Activated naive CD8-positive, alpha-beta T cell (primary cell): ENCODE results near the gene ARF1.

Experiments used
- H3K27ac Mint-ChIP-seq: one replicate; pipeline ENCODE4 v1.8.0; 2021; ENCODE audit warnings: mixed read lengths
- H3K27me3 Mint-ChIP-seq: one replicate; pipeline ENCODE4 v1.8.0; 2021; ENCODE audit warnings: mixed read lengths
- H3K36me3 Mint-ChIP-seq: one replicate; pipeline ENCODE4 v1.8.0; 2021; ENCODE audit warnings: mixed read lengths
- H3K4me1 Mint-ChIP-seq: one replicate; pipeline ENCODE4 v1.8.0; 2021; ENCODE audit warnings: low read depth, mixed read lengths
- H3K4me3 Mint-ChIP-seq: one replicate; pipeline ENCODE4 v1.8.0; 2021; ENCODE audit warnings: mild to moderate bottlenecking, mixed read lengths
- H3K9me3 Mint-ChIP-seq: one replicate; pipeline ENCODE4 v1.8.0; 2021; ENCODE audit warnings: low read depth, mixed read lengths

Gene ARF1

GRCh38 chr1:228045405-228045804 is 37.1 kb upstream of the ARF1 start:
- Mint-ChIP-seq H3K27ac (no peak overlapping the region), H3K4me1 (no peaks in the 10 kb centered on the region), H3K9me3 (no peaks in the 10 kb centered on the region), H3K27me3 (no peaks in the 10 kb centered on the region), H3K4me3 (no peak overlapping the region), H3K36me3 (no peaks in the 10 kb centered on the region)

GRCh38 chr1:228045871-228046270 is 36.6 kb upstream of the ARF1 start:
- no peaks in the 10 kb centered on the region for H3K27me3 Mint-ChIP-seq
- no peaks in the 10 kb centered on the region for H3K4me1 Mint-ChIP-seq
- H3K36me3 Mint-ChIP-seq: no peaks in the 10 kb centered on the region
- H3K27ac Mint-ChIP-seq: no peak overlapping the region
- no peaks in the 10 kb centered on the region for H3K9me3 Mint-ChIP-seq
- H3K4me3 Mint-ChIP-seq: no peak overlapping the region

GRCh38 chr1:228046421-228047182 is 35.9 kb upstream of the ARF1 start:
- no peaks in the 10 kb centered on the region for H3K4me1 Mint-ChIP-seq
- no peak overlapping the region for H3K4me3 Mint-ChIP-seq
- no peaks in the 10 kb centered on the region for H3K36me3 Mint-ChIP-seq
- H3K9me3 Mint-ChIP-seq: no peaks in the 10 kb centered on the region
- H3K27ac Mint-ChIP-seq: no peak overlapping the region
- peaks cover 1% of the 10 kb centered on the region for H3K27me3 Mint-ChIP-seq

DNA sequence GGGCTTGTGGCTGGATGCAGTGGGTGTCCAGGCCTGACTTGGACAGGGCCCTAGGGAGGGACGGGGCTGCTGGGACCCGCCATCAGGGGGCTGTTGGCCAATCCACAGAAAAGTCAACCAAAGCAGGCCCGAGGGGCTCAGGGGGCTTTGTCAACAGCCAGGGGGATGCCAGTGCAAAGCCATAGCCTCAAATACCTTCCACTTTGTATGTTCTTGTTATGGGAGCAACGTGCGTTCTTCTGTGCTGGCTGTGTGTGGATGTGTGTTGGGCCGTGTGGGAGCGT is 35.4 kb upstream of the ARF1 start:
- no peak overlapping the region for H3K27ac Mint-ChIP-seq
- no peak overlapping the region for H3K4me3 Mint-ChIP-seq
- H3K9me3 Mint-ChIP-seq: no peaks in the 10 kb centered on the region
- H3K36me3 Mint-ChIP-seq: no peaks in the 10 kb centered on the region
- peaks cover 4% of the 10 kb centered on the region for H3K27me3 Mint-ChIP-seq
- no peaks in the 10 kb centered on the region for H3K4me1 Mint-ChIP-seq

GRCh38 chr1:228048120-228048519 is 34.4 kb upstream of the ARF1 start:
- Mint-ChIP-seq H3K27me3 (peaks cover 8% of the 10 kb centered on the region), H3K9me3 (no peaks in the 10 kb centered on the region), H3K36me3 (no peaks in the 10 kb centered on the region), H3K27ac (no peak overlapping the region), H3K4me3 (no peak overlapping the region), H3K4me1 (no peaks in the 10 kb centered on the region)

GRCh38 chr1:228048659-228049298 is 33.7 kb upstream of the ARF1 start:
- Mint-ChIP-seq H3K27ac (no peak overlapping the region), H3K4me3 (no peak overlapping the region), H3K4me1 (no peaks in the 10 kb centered on the region), H3K9me3 (no peaks in the 10 kb centered on the region), H3K27me3 (peaks cover 8% of the 10 kb centered on the region), H3K36me3 (no peaks in the 10 kb centered on the region)

GRCh38 chr1:228050571-228051231 is 31.8 kb upstream of the ARF1 start:
- no peak overlapping the region for H3K4me3 Mint-ChIP-seq
- no peaks in the 10 kb centered on the region for H3K36me3 Mint-ChIP-seq
- H3K27ac Mint-ChIP-seq: no peak overlapping the region
- no peaks in the 10 kb centered on the region for H3K9me3 Mint-ChIP-seq
- H3K4me1 Mint-ChIP-seq: no peaks in the 10 kb centered on the region
- H3K27me3 Mint-ChIP-seq: peaks cover 10% of the 10 kb centered on the region

GRCh38 chr1:228058172-228058948 is 24.1 kb upstream of the ARF1 start:
- Mint-ChIP-seq H3K4me1 (peaks cover 9% of the 10 kb centered on the region), H3K4me3 (peak overlapping the region; percentile 33), H3K36me3 (no peaks in the 10 kb centered on the region), H3K9me3 (no peaks in the 10 kb centered on the region), H3K27ac (no peak overlapping the region), H3K27me3 (peaks cover 12% of the 10 kb centered on the region)

DNA sequence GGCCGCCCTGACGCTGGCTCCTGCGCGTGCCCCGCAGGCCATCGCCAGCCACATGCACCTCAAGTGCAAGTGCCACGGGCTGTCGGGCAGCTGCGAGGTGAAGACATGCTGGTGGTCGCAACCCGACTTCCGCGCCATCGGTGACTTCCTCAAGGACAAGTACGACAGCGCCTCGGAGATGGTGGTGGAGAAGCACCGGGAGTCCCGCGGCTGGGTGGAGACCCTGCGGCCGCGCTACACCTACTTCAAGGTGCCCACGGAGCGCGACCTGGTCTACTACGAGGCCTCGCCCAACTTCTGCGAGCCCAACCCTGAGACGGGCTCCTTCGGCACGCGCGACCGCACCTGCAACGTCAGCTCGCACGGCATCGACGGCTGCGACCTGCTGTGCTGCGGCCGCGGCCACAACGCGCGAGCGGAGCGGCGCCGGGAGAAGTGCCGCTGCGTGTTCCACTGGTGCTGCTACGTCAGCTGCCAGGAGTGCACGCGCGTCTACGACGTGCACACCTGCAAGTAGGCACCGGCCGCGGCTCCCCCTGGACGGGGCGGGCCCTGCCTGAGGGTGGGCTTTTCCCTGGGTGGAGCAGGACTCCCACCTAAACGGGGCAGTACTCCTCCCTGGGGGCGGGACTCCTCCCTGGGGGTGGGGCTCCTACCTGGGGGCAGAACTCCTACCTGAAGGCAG is 23.4 kb upstream of the ARF1 start:
- H3K27me3 Mint-ChIP-seq: peaks cover 12% of the 10 kb centered on the region

DNA sequence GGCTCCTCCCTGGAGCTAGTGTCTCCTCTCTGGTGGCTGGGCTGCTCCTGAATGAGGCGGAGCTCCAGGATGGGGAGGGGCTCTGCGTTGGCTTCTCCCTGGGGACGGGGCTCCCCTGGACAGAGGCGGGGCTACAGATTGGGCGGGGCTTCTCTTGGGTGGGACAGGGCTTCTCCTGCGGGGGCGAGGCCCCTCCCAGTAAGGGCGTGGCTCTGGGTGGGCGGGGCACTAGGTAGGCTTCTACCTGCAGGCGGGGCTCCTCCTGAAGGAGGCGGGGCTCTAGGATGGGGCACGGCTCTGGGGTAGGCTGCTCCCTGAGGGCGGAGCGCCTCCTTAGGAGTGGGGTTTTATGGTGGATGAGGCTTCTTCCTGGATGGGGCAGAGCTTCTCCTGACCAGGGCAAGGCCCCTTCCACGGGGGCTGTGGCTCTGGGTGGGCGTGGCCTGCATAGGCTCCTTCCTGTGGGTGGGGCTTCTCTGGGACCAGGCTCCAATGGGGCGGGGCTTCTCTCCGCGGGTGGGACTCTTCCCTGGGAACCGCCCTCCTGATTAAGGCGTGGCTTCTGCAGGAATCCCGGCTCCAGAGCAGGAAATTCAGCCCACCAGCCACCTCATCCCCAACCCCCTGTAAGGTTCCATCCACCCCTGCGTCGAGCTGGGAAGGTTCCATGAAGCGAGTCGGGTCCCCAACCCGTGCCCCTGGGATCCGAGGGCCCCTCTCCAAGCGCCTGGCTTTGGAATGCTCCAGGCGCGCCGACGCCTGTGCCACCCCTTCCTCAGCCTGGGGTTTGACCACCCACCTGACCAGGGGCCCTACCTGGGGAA is 22.7 kb upstream of the ARF1 start:
- peaks cover 9% of the 10 kb centered on the region for H3K4me1 Mint-ChIP-seq
- H3K27me3 Mint-ChIP-seq: peaks cover 11% of the 10 kb centered on the region
- H3K27ac Mint-ChIP-seq: no peak overlapping the region
- H3K36me3 Mint-ChIP-seq: no peaks in the 10 kb centered on the region
- H3K4me3 Mint-ChIP-seq: peak overlapping the region; percentile 54
- H3K9me3 Mint-ChIP-seq: no peaks in the 10 kb centered on the region

More for the DNA sequence above, 23.4 kb upstream of the ARF1 start:
- Mint-ChIP-seq H3K36me3 (no peaks in the 10 kb centered on the region), H3K4me3 (peak overlapping the region; percentile 54), H3K9me3 (no peaks in the 10 kb centered on the region), H3K27ac (no peak overlapping the region), H3K4me1 (peaks cover 9% of the 10 kb centered on the region)

DNA sequence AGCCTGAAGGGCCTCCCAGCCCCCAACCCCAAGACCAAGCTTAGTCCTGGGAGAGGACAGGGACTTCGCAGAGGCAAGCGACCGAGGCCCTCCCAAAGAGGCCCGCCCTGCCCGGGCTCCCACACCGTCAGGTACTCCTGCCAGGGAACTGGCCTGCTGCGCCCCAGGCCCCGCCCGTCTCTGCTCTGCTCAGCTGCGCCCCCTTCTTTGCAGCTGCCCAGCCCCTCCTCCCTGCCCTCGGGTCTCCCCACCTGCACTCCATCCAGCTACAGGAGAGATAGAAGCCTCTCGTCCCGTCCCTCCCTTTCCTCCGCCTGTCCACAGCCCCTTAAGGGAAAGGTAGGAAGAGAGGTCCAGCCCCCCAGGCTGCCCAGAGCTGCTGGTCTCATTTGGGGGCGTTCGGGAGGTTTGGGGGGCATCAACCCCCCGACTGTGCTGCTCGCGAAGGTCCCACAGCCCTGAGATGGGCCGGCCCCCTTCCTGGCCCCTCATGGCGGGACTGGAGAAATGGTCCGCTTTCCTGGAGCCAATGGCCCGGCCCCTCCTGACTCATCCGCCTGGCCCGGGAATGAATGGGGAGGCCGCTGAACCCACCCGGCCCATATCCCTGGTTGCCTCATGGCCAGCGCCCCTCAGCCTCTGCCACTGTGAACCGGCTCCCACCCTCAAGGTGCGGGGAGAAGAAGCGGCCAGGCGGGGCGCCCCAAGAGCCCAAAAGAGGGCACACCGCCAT is 21.9 kb upstream of the ARF1 start:
- no peak overlapping the region for H3K27ac Mint-ChIP-seq
- H3K9me3 Mint-ChIP-seq: no peaks in the 10 kb centered on the region
- H3K36me3 Mint-ChIP-seq: no peaks in the 10 kb centered on the region
- H3K27me3 Mint-ChIP-seq: peaks cover 11% of the 10 kb centered on the region
- peak overlapping the region; percentile 63 for H3K4me3 Mint-ChIP-seq
- peaks cover 9% of the 10 kb centered on the region for H3K4me1 Mint-ChIP-seq

DNA sequence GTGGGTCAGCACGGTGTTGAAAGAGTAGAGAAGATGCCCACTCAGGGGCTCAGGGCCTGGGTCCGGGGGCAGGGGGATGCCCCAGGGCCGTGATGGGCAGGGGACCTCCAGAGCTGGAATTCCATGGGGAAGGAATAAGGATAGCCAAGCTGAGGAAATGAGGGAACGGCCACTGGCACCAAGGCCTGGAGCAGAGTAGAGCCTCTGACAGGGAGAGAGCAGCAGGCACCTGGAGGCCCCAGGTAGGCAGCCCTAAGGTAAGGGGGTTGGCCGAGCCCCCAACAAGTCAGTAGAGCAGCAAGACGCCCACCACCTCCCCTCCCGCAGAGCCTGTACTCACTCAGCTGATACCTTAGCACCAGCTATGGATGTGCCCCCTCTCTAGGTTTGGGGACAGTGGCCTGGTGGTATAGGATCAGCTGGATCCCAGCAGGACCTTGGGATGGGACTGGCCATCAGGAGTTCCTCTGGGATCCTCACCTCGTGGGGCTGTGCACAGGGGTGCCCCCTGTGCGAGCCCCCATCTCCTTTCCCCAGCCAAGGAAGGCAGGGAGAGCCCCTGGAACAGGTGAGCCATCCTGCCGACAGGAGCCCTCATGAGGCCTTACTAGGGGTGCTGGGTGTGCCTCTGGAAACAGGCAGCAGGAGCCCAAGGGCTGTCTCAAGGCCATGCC is 21.0 kb upstream of the ARF1 start:
- Mint-ChIP-seq H3K27ac (no peak overlapping the region), H3K4me3 (peak overlapping the region; percentile 63), H3K36me3 (no peaks in the 10 kb centered on the region), H3K9me3 (no peaks in the 10 kb centered on the region), H3K27me3 (peaks cover 11% of the 10 kb centered on the region), H3K4me1 (peaks cover 9% of the 10 kb centered on the region)
